ENCODE measurements around the gene APCDD1L.

The APCDD1L gene

DNA sequence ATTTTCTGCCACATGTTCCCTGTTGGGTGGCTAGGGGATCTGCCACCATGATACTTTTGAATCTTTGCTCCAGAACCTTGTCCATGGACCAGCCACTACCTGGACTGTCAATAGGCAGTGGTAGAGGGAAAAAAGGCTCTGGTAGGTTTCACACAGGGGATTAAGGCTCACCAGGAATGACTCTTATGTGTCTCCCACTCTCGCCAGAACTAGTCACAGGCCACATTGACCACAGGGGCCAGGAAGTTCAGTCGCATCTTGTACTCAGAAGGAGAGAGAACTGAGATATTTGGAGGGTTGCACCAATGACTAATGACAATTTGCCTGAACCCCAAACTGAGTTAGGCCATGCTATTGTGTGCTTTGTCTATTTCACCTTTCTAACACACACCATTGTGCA is 23.6 kb upstream of the APCDD1L start:
- CTCF ChIA-PET = interaction anchor here (0.6 kb wide), 1 partner anchor 8 kb away, joined by 3 read pairs; no protein-coding TSS in a partner anchor
- TF ChIP-seq, protein P1, sequence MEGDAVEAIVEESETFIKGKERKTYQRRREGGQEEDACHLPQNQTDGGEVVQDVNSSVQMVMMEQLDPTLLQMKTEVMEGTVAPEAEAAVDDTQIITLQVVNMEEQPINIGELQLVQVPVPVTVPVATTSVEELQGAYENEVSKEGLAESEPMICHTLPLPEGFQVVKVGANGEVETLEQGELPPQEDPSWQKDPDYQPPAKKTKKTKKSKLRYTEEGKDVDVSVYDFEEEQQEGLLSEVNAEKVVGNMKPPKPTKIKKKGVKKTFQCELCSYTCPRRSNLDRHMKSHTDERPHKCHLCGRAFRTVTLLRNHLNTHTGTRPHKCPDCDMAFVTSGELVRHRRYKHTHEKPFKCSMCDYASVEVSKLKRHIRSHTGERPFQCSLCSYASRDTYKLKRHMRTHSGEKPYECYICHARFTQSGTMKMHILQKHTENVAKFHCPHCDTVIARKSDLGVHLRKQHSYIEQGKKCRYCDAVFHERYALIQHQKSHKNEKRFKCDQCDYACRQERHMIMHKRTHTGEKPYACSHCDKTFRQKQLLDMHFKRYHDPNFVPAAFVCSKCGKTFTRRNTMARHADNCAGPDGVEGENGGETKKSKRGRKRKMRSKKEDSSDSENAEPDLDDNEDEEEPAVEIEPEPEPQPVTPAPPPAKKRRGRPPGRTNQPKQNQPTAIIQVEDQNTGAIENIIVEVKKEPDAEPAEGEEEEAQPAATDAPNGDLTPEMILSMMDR (conservative IDR thresholded peaks at IDR 0.05; ENCODE audit: low read depth) = no peak
- DNase-seq (ENCODE audit: low spot score) = no peak
- POLR2A ChIA-PET (ENCODE audit: low non-redundant PET) = no interaction called here
- H3K27ac ChIP-seq = no peak overlapping the region

DNA sequence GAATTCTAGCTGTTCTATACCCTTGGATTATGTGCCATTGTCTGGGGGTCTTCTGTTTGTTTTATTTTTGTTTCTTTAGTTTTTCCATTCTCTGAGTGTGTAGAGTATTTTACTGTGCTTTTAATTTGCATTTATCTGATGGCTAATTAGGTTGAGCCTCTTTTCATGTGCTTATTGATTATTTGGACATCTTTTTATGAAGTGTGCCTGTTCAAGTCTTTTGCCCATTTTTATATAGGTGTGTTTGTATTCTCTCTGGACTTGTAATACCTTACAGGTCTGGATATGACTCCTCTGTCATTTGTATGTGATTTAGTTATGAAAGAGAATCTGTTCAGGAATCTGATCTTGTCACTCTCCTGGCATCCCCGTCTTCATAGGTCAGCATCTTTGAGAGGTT is 22.6 kb upstream of the APCDD1L start:
- ChIA-PET CTCF (no interaction called here), POLR2A (ENCODE audit: low non-redundant PET) (no interaction called here)
- TF ChIP-seq, protein P1 (conservative IDR thresholded peaks at IDR 0.05; ENCODE audit: low read depth) = no peak
- DNase-seq (ENCODE audit: low spot score) = no peak
- no peak overlapping the region for H3K27ac ChIP-seq

- CTCF ChIA-PET = interaction anchor here (0.6 to 0.8 kb wide), 3 partner anchors 9 to 1497 kb away, joined by 3 to 4 read pairs (median 4); no protein-coding TSS in a partner anchor
- H3K27ac ChIP-seq = no peak overlapping the region
- POLR2A ChIA-PET (ENCODE audit: low non-redundant PET) = no interaction called here
- TF ChIP-seq, protein P1 (conservative IDR thresholded peaks at IDR 0.05; ENCODE audit: low read depth) = no peak
- DNase-seq (ENCODE audit: low spot score) = no peak
Measured at GRCh38 chr20:58536289-58536688, 21.1 kb upstream of the APCDD1L start.

- no peak overlapping the region for H3K27ac ChIP-seq
- TF ChIP-seq, protein P1 (conservative IDR thresholded peaks at IDR 0.05; ENCODE audit: low read depth) = no peak
- POLR2A ChIA-PET (ENCODE audit: low non-redundant PET) = no interaction called here
- CTCF ChIA-PET = no interaction called here
- DNase-seq (ENCODE audit: low spot score) = no peak
Measured at GRCh38 chr20:58531657-58532056, 16.5 kb upstream of the APCDD1L start.

- CTCF ChIA-PET = no interaction called here
- TF ChIP-seq, protein P1 (conservative IDR thresholded peaks at IDR 0.05; ENCODE audit: low read depth) = no peak
- no peak for DNase-seq (ENCODE audit: low spot score)
- POLR2A ChIA-PET (ENCODE audit: low non-redundant PET) = no interaction called here
- H3K27ac ChIP-seq = no peak overlapping the region
Measured at GRCh38 chr20:58531063-58531462, 15.9 kb upstream of the APCDD1L start.

DNA sequence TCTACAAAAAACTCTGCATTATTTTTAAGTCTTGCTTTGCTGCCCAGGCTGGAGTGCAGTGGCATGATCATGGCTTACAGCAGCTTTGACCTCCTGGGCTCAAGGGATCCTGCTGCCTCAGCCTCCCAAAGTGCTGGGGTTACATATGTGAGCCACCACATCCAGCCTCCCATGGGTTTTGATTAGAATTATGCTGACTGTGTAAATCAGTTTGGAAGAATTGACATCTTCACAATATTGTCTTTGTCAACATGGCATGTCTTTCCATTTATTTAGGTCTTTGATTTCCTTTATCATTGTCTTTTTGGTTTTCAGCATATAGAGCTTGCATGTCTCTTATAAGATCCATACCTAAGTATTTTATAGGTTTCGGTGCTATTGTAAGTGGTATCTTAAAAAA is 13.2 kb upstream of the APCDD1L start:
- ChIA-PET CTCF (interaction anchor here (0.7 kb wide), 2 partner anchors 112 to 1265 kb away, joined by 3 to 4 read pairs; no protein-coding TSS in a partner anchor), POLR2A (ENCODE audit: low non-redundant PET) (no interaction called here)
- H3K27ac ChIP-seq = no peak overlapping the region
- no peak for DNase-seq (ENCODE audit: low spot score)
- TF ChIP-seq, protein P1 (conservative IDR thresholded peaks at IDR 0.05; ENCODE audit: low read depth) = no peak

DNA sequence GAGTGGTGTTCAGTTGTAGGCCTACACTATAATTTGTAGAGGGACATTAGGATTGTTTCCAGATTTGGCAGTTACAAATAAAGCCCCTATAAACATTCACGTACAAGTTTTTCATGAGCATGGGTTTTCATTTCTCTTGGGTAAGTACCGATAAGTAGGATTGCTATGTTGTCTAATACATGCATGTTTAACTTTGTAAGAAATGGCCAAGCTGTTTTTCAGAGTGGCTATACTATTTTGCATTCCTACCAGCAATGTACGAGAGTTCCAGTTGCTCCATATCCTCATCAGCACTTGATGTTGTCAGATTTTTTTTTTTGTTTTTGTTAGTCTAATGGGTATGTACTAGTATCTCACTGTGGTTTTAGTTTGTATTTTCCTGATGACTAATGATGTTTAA is 11.2 kb upstream of the APCDD1L start:
- no peak overlapping the region for H3K27ac ChIP-seq
- TF ChIP-seq, protein P1 (conservative IDR thresholded peaks at IDR 0.05; ENCODE audit: low read depth) = no peak
- no peak for DNase-seq (ENCODE audit: low spot score)
- ChIA-PET CTCF (no interaction called here), POLR2A (ENCODE audit: low non-redundant PET) (no interaction called here)

Data from RWPE1 (cell line).